Thyroid gland (tissue), 4 donors: ENCODE measurements around the gene CCND2.

Experiments used
- POLR2A ChIP-seq, 2 donors: fragments of 450-650 bp; IDR thresholded peaks; one replicate each; pipeline ENCODE4 v1.6.1; 2017; ENCODE audit warnings: antibody characterized with exemption in 2 of 2, mild to moderate bottlenecking in 2 of 2, moderate library complexity in 1 of 2
- TF ChIP-seq, protein P1 (sequence below), 6 experiments: fragments of 200-600 bp in 3 of 6; fragments of 450-650 bp in 3 of 6; sonication (generic) in 3 of 6; IDR thresholded peaks; one replicate each; pipeline ENCODE4 v1.5.1; 2016 to 2019; ENCODE audit warnings: antibody characterized with exemption in 6 of 6, mild to moderate bottlenecking in 2 of 6, inconsistent platforms in 1 of 6, moderate library complexity in 1 of 6

- TF ChIP-seq, protein P1, sequence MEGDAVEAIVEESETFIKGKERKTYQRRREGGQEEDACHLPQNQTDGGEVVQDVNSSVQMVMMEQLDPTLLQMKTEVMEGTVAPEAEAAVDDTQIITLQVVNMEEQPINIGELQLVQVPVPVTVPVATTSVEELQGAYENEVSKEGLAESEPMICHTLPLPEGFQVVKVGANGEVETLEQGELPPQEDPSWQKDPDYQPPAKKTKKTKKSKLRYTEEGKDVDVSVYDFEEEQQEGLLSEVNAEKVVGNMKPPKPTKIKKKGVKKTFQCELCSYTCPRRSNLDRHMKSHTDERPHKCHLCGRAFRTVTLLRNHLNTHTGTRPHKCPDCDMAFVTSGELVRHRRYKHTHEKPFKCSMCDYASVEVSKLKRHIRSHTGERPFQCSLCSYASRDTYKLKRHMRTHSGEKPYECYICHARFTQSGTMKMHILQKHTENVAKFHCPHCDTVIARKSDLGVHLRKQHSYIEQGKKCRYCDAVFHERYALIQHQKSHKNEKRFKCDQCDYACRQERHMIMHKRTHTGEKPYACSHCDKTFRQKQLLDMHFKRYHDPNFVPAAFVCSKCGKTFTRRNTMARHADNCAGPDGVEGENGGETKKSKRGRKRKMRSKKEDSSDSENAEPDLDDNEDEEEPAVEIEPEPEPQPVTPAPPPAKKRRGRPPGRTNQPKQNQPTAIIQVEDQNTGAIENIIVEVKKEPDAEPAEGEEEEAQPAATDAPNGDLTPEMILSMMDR (IDR thresholded peaks at IDR 0.05) = no peak
- no peak for TF ChIP-seq POLR2A (IDR thresholded peaks at IDR 0.05)
Observed at GRCh38 chr12:4308334-4308950, 34.9 kb downstream of the CCND2 start.
